Mononuclear cell (primary cell): ENCODE measurements around the gene HEXA. TPM values are rescaled to one million over a fixed set of nuclear protein-coding genes. Genes with fewer than 3 reads are reported as not detected.

Experiments
- H3K27me3 ChIP-seq: 2 replicates; pipeline ENCODE4 v1.6.0; 2011; ENCODE audit warnings: low read length, control low read depth; ENCODE audit not compliant: insufficient read depth
- H3K4me1 ChIP-seq: 2 replicates; pipeline ENCODE4 v1.5.1; 2011; ENCODE audit warnings: mild to moderate bottlenecking, low read length, control low read depth; ENCODE audit not compliant: insufficient read depth
- H3K4me3 ChIP-seq: 2 replicates; pipeline ENCODE4 v1.5.1; 2011; ENCODE audit warnings: mild to moderate bottlenecking, low read length, moderate library complexity
- H3K9me3 ChIP-seq: 2 replicates; pipeline ENCODE4 v1.5.1; 2011; ENCODE audit warnings: low read depth, mild to moderate bottlenecking, control low read depth, low read length
- total RNA-seq: library from RNA; depleted of rRNA; stranded (reverse); fragments of >200 nt; gene quantifications from one replicate; pipeline ENCODE4 v1.2.3, GENCODE V29; 2012

Gene HEXA
- total RNA-seq, 1 donor, result 70.2 TPM

GRCh38 chr15:72358121-72358520 lies 17.7 kb downstream of the HEXA start:
- H3K4me3 ChIP-seq, result no peak overlapping the region
- H3K4me1 ChIP-seq, result peaks cover 31% of the 10 kb centered on the region
- no peaks in the 10 kb centered on the region for H3K9me3 ChIP-seq
- H3K27me3 ChIP-seq, result no peaks in the 10 kb centered on the region

GRCh38 chr15:72354496-72354895 lies 21.3 kb downstream of the HEXA start:
- Histone ChIP-seq H3K27me3 (no peaks in the 10 kb centered on the region), H3K4me1 (peaks cover 21% of the 10 kb centered on the region), H3K4me3 (no peak overlapping the region), H3K9me3 (no peaks in the 10 kb centered on the region)

- Histone ChIP-seq H3K4me1 (peaks cover 9% of the 10 kb centered on the region), H3K4me3 (no peak overlapping the region), H3K27me3 (no peaks in the 10 kb centered on the region), H3K9me3 (no peaks in the 10 kb centered on the region)
Observed at GRCh38 chr15:72353266-72353665, 22.5 kb downstream of the HEXA start.

- Histone ChIP-seq H3K27me3 (no peaks in the 10 kb centered on the region), H3K4me1 (no peaks in the 10 kb centered on the region), H3K4me3 (no peak overlapping the region), H3K9me3 (no peaks in the 10 kb centered on the region)
Observed at GRCh38 chr15:72345806-72346205, 30.0 kb downstream of the HEXA start.

GRCh38 chr15:72345280-72345679 lies 30.5 kb downstream of the HEXA start:
- no peaks in the 10 kb centered on the region for H3K9me3 ChIP-seq

GRCh38 chr15:72344602-72345001 lies 31.2 kb downstream of the HEXA start:
- Histone ChIP-seq H3K27me3 (no peaks in the 10 kb centered on the region), H3K4me3 (no peak overlapping the region), H3K9me3 (no peaks in the 10 kb centered on the region), H3K4me1 (peaks cover 4% of the 10 kb centered on the region)

More at GRCh38 chr15:72345280-72345679, 30.5 kb downstream of the HEXA start:
- Histone ChIP-seq H3K4me3 (no peak overlapping the region), H3K27me3 (no peaks in the 10 kb centered on the region), H3K4me1 (no peaks in the 10 kb centered on the region)

- Histone ChIP-seq H3K4me3 (no peak overlapping the region), H3K9me3 (no peaks in the 10 kb centered on the region), H3K4me1 (peaks cover 19% of the 10 kb centered on the region)
Observed at GRCh38 chr15:72342385-72342784, 33.4 kb downstream of the HEXA start.

GRCh38 chr15:72341361-72341760 lies 34.5 kb downstream of the HEXA start:
- Histone ChIP-seq H3K4me3 (no peak overlapping the region), H3K27me3 (no peaks in the 10 kb centered on the region), H3K9me3 (no peaks in the 10 kb centered on the region), H3K4me1 (peaks cover 19% of the 10 kb centered on the region)

More at GRCh38 chr15:72342385-72342784, 33.4 kb downstream of the HEXA start:
- H3K27me3 ChIP-seq, result no peaks in the 10 kb centered on the region

GRCh38 chr15:72340366-72340765 lies 35.4 kb downstream of the HEXA start:
- Histone ChIP-seq H3K9me3 (no peaks in the 10 kb centered on the region), H3K4me3 (no peak overlapping the region), H3K4me1 (peaks cover 19% of the 10 kb centered on the region), H3K27me3 (no peaks in the 10 kb centered on the region)

GRCh38 chr15:72339777-72340177 lies 36.0 kb downstream of the HEXA start:
- Histone ChIP-seq H3K4me3 (no peak overlapping the region), H3K4me1 (peaks cover 19% of the 10 kb centered on the region)

GRCh38 chr15:72338617-72339321 lies 37.0 kb downstream of the HEXA start:
- H3K4me1 ChIP-seq, result peaks cover 19% of the 10 kb centered on the region
- H3K27me3 ChIP-seq, result no peaks in the 10 kb centered on the region
- H3K9me3 ChIP-seq, result no peaks in the 10 kb centered on the region
- no peak overlapping the region for H3K4me3 ChIP-seq

More at GRCh38 chr15:72339777-72340177, 36.0 kb downstream of the HEXA start:
- H3K9me3 ChIP-seq, result no peaks in the 10 kb centered on the region
- no peaks in the 10 kb centered on the region for H3K27me3 ChIP-seq

GRCh38 chr15:72338148-72338547 lies 37.7 kb downstream of the HEXA start:
- H3K27me3 ChIP-seq, result no peaks in the 10 kb centered on the region
- no peak overlapping the region for H3K4me3 ChIP-seq
- H3K4me1 ChIP-seq, result peaks cover 19% of the 10 kb centered on the region
- H3K9me3 ChIP-seq, result no peaks in the 10 kb centered on the region

- no peak overlapping the region for H3K4me3 ChIP-seq
- H3K9me3 ChIP-seq, result no peaks in the 10 kb centered on the region
- no peaks in the 10 kb centered on the region for H3K27me3 ChIP-seq
- H3K4me1 ChIP-seq, result peaks cover 17% of the 10 kb centered on the region
Observed at GRCh38 chr15:72334842-72335241, 41.0 kb downstream of the HEXA start.

GRCh38 chr15:72331021-72331420 lies 44.8 kb downstream of the HEXA start:
- no peaks in the 10 kb centered on the region for H3K4me1 ChIP-seq
- no peak overlapping the region for H3K4me3 ChIP-seq
- no peaks in the 10 kb centered on the region for H3K9me3 ChIP-seq
- H3K27me3 ChIP-seq, result no peaks in the 10 kb centered on the region

- Histone ChIP-seq H3K4me1 (peaks cover 13% of the 10 kb centered on the region), H3K9me3 (peaks cover 7% of the 10 kb centered on the region), H3K27me3 (no peaks in the 10 kb centered on the region), H3K4me3 (no peak overlapping the region)
Observed at GRCh38 chr15:72323752-72324151, 52.1 kb downstream of the HEXA start.

- H3K4me3 ChIP-seq, result peak within 1 kb of the TSS; percentile 32
- H3K27me3 ChIP-seq, result no peaks in the 10 kb centered on the region
- H3K4me1 ChIP-seq, result peaks cover 16% of the 10 kb centered on the region
- H3K9me3 ChIP-seq, result peaks cover 7% of the 10 kb centered on the region
Observed at GRCh38 chr15:72319985-72320671, 55.7 kb downstream of the HEXA start, which contains the start of gene CELF6. TSS of gene CELF6 (minus strand) at chr15:72320157. CDS start at chr15:72319874, 283 bp downstream.
